ENCODE measurements around the gene SREBF2.

SREBF2 gene

GRCh38 chr22:41915786-41916493 lies 83.0 kb downstream of the SREBF2 start:
- no peak overlapping the region for H2AFZ ChIP-seq (ENCODE audit: low read depth, low read length)
- no peak overlapping the region for H3K23ac ChIP-seq (ENCODE audit: low read length in 2 of 2)
- peaks cover 54 to 76% of the 10 kb centered on the region in 2 experiments for H3K27me3 ChIP-seq (ENCODE audit: control insufficient read depth in 1 of 2, insufficient read depth in 1 of 2, low read length in 2 of 2)
- H2BK15ac ChIP-seq (ENCODE audit: low read depth, poor library complexity, severe bottlenecking) = no peak overlapping the region
- no peak overlapping the region for H3K4me3 ChIP-seq (ENCODE audit: insufficient read depth in 1 of 2, low read depth in 1 of 2, low read length in 2 of 2)
- H2BK12ac ChIP-seq (ENCODE audit: low read length in 2 of 2) = no peak overlapping the region
- H3K9ac ChIP-seq (ENCODE audit: low read length) = no peak overlapping the region
- no peaks in the 10 kb centered on the region for H3K79me1 ChIP-seq (replicated peaks; ENCODE audit: low read length, poor library complexity, severe bottlenecking)
- H3K4ac ChIP-seq (ENCODE audit: low read depth in 1 of 2, low read length in 2 of 2) = no peak overlapping the region
- WGBS = 34% methylated on average over 6 of the region's 11 CpGs
- H2BK5ac ChIP-seq (ENCODE audit: low read depth, low read length, poor library complexity, severe bottlenecking) = no peak overlapping the region
- no peak overlapping the region for H4K8ac ChIP-seq (ENCODE audit: low read length)
- no peak overlapping the region for H2AK5ac ChIP-seq (ENCODE audit: low read length, severe bottlenecking)
- no peaks in the 10 kb centered on the region for H3K9me3 ChIP-seq (ENCODE audit: control insufficient read depth, low read length)
- H3K4me1 ChIP-seq (ENCODE audit: control insufficient read depth, insufficient read depth, low read depth, low read length) = peaks cover 45% of the 10 kb centered on the region
- no peak for DNase-seq
- no peaks in the 10 kb centered on the region for H3K36me3 ChIP-seq (ENCODE audit: control insufficient read depth in 1 of 2, insufficient read depth in 2 of 2, low read depth in 1 of 2, low read length in 2 of 2)
- H3K18ac ChIP-seq (ENCODE audit: low read depth in 1 of 2, low read length in 2 of 2) = no peak overlapping the region
- no peak overlapping the region for H2BK120ac ChIP-seq (ENCODE audit: low read depth, low read length)
- no peak overlapping the region for H4K91ac ChIP-seq (ENCODE audit: low read length)
- H3K14ac ChIP-seq (ENCODE audit: low read length in 2 of 2) = no peak overlapping the region
- H3K27ac ChIP-seq (ENCODE audit: low read length, poor library complexity, severe bottlenecking) = no peak overlapping the region
- H3K4me2 ChIP-seq (ENCODE audit: low read length, poor library complexity, severe bottlenecking) = no peak overlapping the region

DNA sequence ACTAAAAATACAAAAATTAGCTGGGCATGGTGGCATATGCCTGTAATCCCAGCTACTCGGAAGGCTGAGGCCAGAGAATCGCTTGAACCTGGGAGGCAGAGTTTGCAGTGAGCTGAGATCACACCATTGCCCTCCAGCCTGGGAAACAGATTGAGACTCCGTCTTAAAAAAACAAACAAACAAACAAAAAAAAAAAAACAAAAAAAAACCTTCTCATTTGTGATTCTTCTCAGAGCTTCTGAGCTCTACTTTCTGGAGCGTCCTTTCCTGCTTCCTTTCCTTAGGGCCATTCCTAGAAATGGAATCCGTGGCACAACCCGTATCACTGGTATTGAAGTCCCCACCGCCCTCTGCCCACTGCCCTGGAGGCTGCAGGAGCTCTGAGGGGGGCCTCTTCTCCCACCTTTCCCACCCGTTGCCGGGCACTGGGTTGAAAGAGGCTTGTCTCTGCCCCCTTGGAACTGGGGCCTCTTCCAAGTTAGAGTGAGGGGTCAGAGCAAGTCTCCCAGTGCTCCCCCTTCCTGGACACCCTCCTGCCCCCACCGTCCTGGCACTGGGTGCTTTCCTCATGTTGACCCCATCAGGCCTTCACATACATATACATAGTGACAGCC lies 83.9 kb downstream of the SREBF2 start:
- Histone ChIP-seq H4K91ac (ENCODE audit: low read length) (no peak overlapping the region), H3K36me3 (ENCODE audit: control insufficient read depth in 1 of 2, insufficient read depth in 2 of 2, low read depth in 1 of 2, low read length in 2 of 2) (no peaks in the 10 kb centered on the region), H3K4me2 (ENCODE audit: low read length, poor library complexity, severe bottlenecking) (no peak overlapping the region), H2AFZ (ENCODE audit: low read depth, low read length) (no peak overlapping the region), H3K4ac (ENCODE audit: low read depth in 1 of 2, low read length in 2 of 2) (no peak overlapping the region), H2BK120ac (ENCODE audit: low read depth, low read length) (no peak overlapping the region), H3K79me1 (replicated peaks; ENCODE audit: low read length, poor library complexity, severe bottlenecking) (no peaks in the 10 kb centered on the region), H3K14ac (ENCODE audit: low read length in 2 of 2) (no peak overlapping the region), H3K9ac (ENCODE audit: low read length) (no peak overlapping the region), H2BK5ac (ENCODE audit: low read depth, low read length, poor library complexity, severe bottlenecking) (no peak overlapping the region), H4K8ac (ENCODE audit: low read length) (no peak overlapping the region), H3K27ac (ENCODE audit: low read length, poor library complexity, severe bottlenecking) (no peak overlapping the region), H3K4me3 (ENCODE audit: insufficient read depth in 1 of 2, low read depth in 1 of 2, low read length in 2 of 2) (no peak overlapping the region), H2BK12ac (ENCODE audit: low read length in 2 of 2) (no peak overlapping the region), H3K9me3 (ENCODE audit: control insufficient read depth, low read length) (no peaks in the 10 kb centered on the region), H2AK5ac (ENCODE audit: low read length, severe bottlenecking) (no peak overlapping the region), H2BK15ac (ENCODE audit: low read depth, poor library complexity, severe bottlenecking) (no peak overlapping the region), H3K23ac (ENCODE audit: low read length in 2 of 2) (no peak overlapping the region), H3K4me1 (ENCODE audit: control insufficient read depth, insufficient read depth, low read depth, low read length) (peaks cover 41% of the 10 kb centered on the region), H3K27me3 (ENCODE audit: control insufficient read depth in 1 of 2, insufficient read depth in 1 of 2, low read length in 2 of 2) (peaks cover 45 to 67% of the 10 kb centered on the region in 2 experiments), H3K18ac (ENCODE audit: low read depth in 1 of 2, low read length in 2 of 2) (no peak overlapping the region)
- WGBS = 49% methylated on average over 10 of the region's 10 CpGs
- DNase-seq = no peak

DNA sequence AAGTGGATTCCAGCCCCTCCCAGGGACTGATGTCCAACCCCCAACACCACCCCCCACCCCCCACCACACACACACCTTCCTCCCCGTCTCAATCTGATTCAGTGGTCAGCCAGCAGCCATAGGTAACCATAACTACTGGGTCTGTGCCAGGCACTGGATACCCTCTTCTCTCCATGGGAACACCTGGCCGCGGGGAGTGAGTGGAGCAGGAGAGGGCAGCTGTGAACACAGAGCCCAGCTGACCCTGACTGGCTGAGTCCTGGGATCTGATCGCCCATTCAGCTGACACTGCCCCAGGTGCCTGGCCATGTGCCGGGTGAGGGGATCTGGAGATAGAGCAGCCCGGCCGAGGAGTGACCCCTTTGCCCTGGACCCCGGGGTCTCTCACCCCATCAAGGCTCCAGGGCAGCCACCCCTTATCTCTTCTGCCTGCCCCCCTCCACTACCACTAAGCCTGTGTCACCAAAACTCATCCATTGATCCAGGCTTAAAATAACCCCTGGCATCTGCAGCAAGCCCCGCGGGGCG lies 84.5 kb downstream of the SREBF2 start:
- WGBS = 87% methylated on average over 11 of the region's 11 CpGs

More for the DNA sequence above, 84.5 kb downstream of the SREBF2 start:
- Histone ChIP-seq H2AK5ac (ENCODE audit: low read length, severe bottlenecking) (no peak overlapping the region), H2BK120ac (ENCODE audit: low read depth, low read length) (no peak overlapping the region), H3K27me3 (ENCODE audit: control insufficient read depth in 1 of 2, insufficient read depth in 1 of 2, low read length in 2 of 2) (peaks cover 39 to 61% of the 10 kb centered on the region in 2 experiments), H3K27ac (ENCODE audit: low read length, poor library complexity, severe bottlenecking) (no peak overlapping the region), H4K91ac (ENCODE audit: low read length) (no peak overlapping the region), H2BK15ac (ENCODE audit: low read depth, poor library complexity, severe bottlenecking) (no peak overlapping the region), H2BK5ac (ENCODE audit: low read depth, low read length, poor library complexity, severe bottlenecking) (no peak overlapping the region), H3K9me3 (ENCODE audit: control insufficient read depth, low read length) (no peaks in the 10 kb centered on the region), H3K14ac (ENCODE audit: low read length in 2 of 2) (no peak overlapping the region), H3K9ac (ENCODE audit: low read length) (no peak overlapping the region), H3K79me1 (replicated peaks; ENCODE audit: low read length, poor library complexity, severe bottlenecking) (no peaks in the 10 kb centered on the region), H4K8ac (ENCODE audit: low read length) (no peak overlapping the region), H3K4ac (ENCODE audit: low read depth in 1 of 2, low read length in 2 of 2) (no peak overlapping the region), H3K4me3 (ENCODE audit: insufficient read depth in 1 of 2, low read depth in 1 of 2, low read length in 2 of 2) (no peak overlapping the region), H3K4me1 (ENCODE audit: control insufficient read depth, insufficient read depth, low read depth, low read length) (peaks cover 41% of the 10 kb centered on the region), H3K36me3 (ENCODE audit: control insufficient read depth in 1 of 2, insufficient read depth in 2 of 2, low read depth in 1 of 2, low read length in 2 of 2) (no peaks in the 10 kb centered on the region), H2AFZ (ENCODE audit: low read depth, low read length) (no peak overlapping the region), H3K18ac (ENCODE audit: low read depth in 1 of 2, low read length in 2 of 2) (no peak overlapping the region), H3K23ac (ENCODE audit: low read length in 2 of 2) (no peak overlapping the region), H3K4me2 (ENCODE audit: low read length, poor library complexity, severe bottlenecking) (no peak overlapping the region), H2BK12ac (ENCODE audit: low read length in 2 of 2) (no peak overlapping the region)
- no peak for DNase-seq

Data from mesenchymal stem cell (in vitro differentiated cells and primary cell).